OCI-LY7 (cell line): Measurements from ENCODE around the gene MDK. TPM values are rescaled to one million over a fixed set of nuclear protein-coding genes. Genes with fewer than 3 reads are reported as not detected.

ENCODE experiments used
- BruUV-seq: library from RNA; stranded (reverse); fragments of 400-500 nt; replicated peaks from 2 replicates; lab custom pipeline; 2021; lab: Mats Ljungman, UMichigan
- CTCF ChIA-PET: fragments of 300-600 bp; sonication (Branson Sonifier 250); formaldehyde crosslinking; loops from one replicate; lab custom pipeline; 2022; ENCODE audit warnings: antibody characterized with exemption; ENCODE audit not compliant: unreplicated experiment; lab: Charles Lee
- POLR2A ChIA-PET: fragments of 300-600 bp; sonication (Branson Sonifier 250); formaldehyde crosslinking; loops from one replicate; lab custom pipeline; 2022; ENCODE audit warnings: antibody characterized with exemption; lab: Charles Lee
- DNase-seq: peaks from one replicate; pipeline ENCODE4 v3.0.0-alpha.2; 2015; ENCODE audit warnings: low spot score
- H2AFZ ChIP-seq: fragments of 200-600 bp; sonication (generic), shearing (Covaris generic); 2 replicates; pipeline ENCODE4 v1.6.1; 2014; ENCODE audit warnings: mild to moderate bottlenecking, antibody characterized with exemption, low read length, moderate library complexity
- H3K27ac ChIP-seq: fragments of 200-600 bp; sonication (generic); 2 replicates; pipeline ENCODE4 v1.5.1; 2014; ENCODE audit warnings: mixed run types, low read depth, mild to moderate bottlenecking, moderate library complexity, low read length, inconsistent platforms; ENCODE audit not compliant: poor library complexity, severe bottlenecking
- H3K36me3 ChIP-seq: fragments of 200-600 bp; sonication (generic); 2 replicates; pipeline ENCODE4 v1.6.1; 2014; ENCODE audit warnings: mild to moderate bottlenecking, antibody characterized with exemption, low read length, moderate library complexity, mixed read lengths; ENCODE audit not compliant: insufficient read depth
- H3K4me1 ChIP-seq: fragments of 200-600 bp; sonication (generic); 2 replicates; pipeline ENCODE4 v1.5.1; 2014; ENCODE audit warnings: mild to moderate bottlenecking, low read length; ENCODE audit not compliant: insufficient read depth, poor library complexity, severe bottlenecking
- H3K4me2 ChIP-seq: fragments of 200-600 bp; sonication (generic); 2 replicates; pipeline ENCODE4 v1.6.1; 2014; ENCODE audit warnings: mild to moderate bottlenecking, low read length
- H3K4me3 ChIP-seq: fragments of 200-600 bp; sonication (generic); 2 replicates; pipeline ENCODE4 v1.5.1; 2014; ENCODE audit warnings: mild to moderate bottlenecking, low read depth, low read length; ENCODE audit not compliant: poor library complexity, severe bottlenecking
- H3K79me2 ChIP-seq: fragments of 200-600 bp; sonication (generic); 2 replicates; pipeline ENCODE4 v1.6.1; 2016; ENCODE audit warnings: low read depth, mild to moderate bottlenecking, low read length, moderate library complexity, mixed read lengths; ENCODE audit not compliant: insufficient read depth
- H3K9me2 ChIP-seq: fragments of 200-600 bp; sonication (generic); 2 replicates; pipeline ENCODE4 v1.6.1; 2016; ENCODE audit warnings: mild to moderate bottlenecking, low read length, mixed read lengths; ENCODE audit not compliant: insufficient read depth
- H3K9me3 ChIP-seq: fragments of 200-600 bp; sonication (generic); 2 replicates; pipeline ENCODE4 v1.6.1; 2014; ENCODE audit warnings: mild to moderate bottlenecking, mixed run types, low read length, mixed read lengths
- H4K20me1 ChIP-seq: fragments of 200-600 bp; sonication (generic); 2 replicates; pipeline ENCODE4 v1.6.1; 2014; ENCODE audit warnings: mild to moderate bottlenecking, antibody characterized with exemption, low read length, moderate library complexity, mixed read lengths; ENCODE audit not compliant: insufficient read depth
- CTCF ChIP-seq: fragments of 200-600 bp; sonication (generic); conservative IDR thresholded peaks from 2 replicates; pipeline ENCODE4 v1.5.1; 2014; ENCODE audit warnings: mild to moderate bottlenecking, antibody characterized with exemption, low read length, moderate library complexity, mixed read lengths
- EZH2phosphoT487 ChIP-seq: fragments of 200-600 bp; sonication (generic); IDR thresholded peaks from 2 replicates; pipeline ENCODE4 v1.6.1; 2018; ENCODE audit warnings: low read depth, borderline replicate concordance, mild to moderate bottlenecking, mixed run types, antibody characterized with exemption, low read length, moderate library complexity, mixed read lengths
- intact Hi-C: fragments of 100-400 bp; cut with micrococcal nuclease; formaldehyde crosslinking; loops from one replicate; pipeline ENCODE4 v1.10.0; 2022; ENCODE audit not compliant: unreplicated experiment
- total RNA-seq, 2 experiments: library from RNA; depleted of rRNA in 1 of 2; stranded (reverse); fragments of >200 nt in 1 of 2; shearing (Covaris generic) in 1 of 2; gene quantifications; 2 replicates each; pipeline ENCODE4 v1.2.3, GENCODE V29; 2014 to 2022

MDK gene
- total RNA-seq, 2 experiments from 2014 or later, result 5.1 to 6.2 TPM

GRCh38 chr11:46337626-46338345 is 43.7 kb upstream of the MDK start:
- DNase-seq, result no peak
- H3K27ac ChIP-seq, result no peak overlapping the region
- peaks cover 9% of the 10 kb centered on the region for H3K4me1 ChIP-seq
- H2AFZ ChIP-seq, result no peak overlapping the region
- H3K4me3 ChIP-seq, result no peak overlapping the region
- no TSS peak for BruUV-seq
- no peaks in the 10 kb centered on the region for H4K20me1 ChIP-seq
- no peaks in the 10 kb centered on the region for H3K9me2 ChIP-seq
- H3K9me3 ChIP-seq, result no peaks in the 10 kb centered on the region
- CTCF ChIA-PET, result no interaction called here
- no peaks in the 10 kb centered on the region for H3K79me2 ChIP-seq
- POLR2A ChIA-PET, result no interaction called here
- no peak for TF ChIP-seq CTCF
- no peak for TF ChIP-seq EZH2phosphoT487
- no peaks in the 10 kb centered on the region for H3K36me3 ChIP-seq
- H3K4me2 ChIP-seq, result no peak overlapping the region
- intact Hi-C loops, result no loop called here

- BruUV-seq, result no TSS peak
- Histone ChIP-seq H3K4me2 (no peak overlapping the region), H3K79me2 (no peaks in the 10 kb centered on the region), H4K20me1 (no peaks in the 10 kb centered on the region), H3K27ac (no peak overlapping the region), H3K4me1 (peaks cover 8% of the 10 kb centered on the region), H3K36me3 (no peaks in the 10 kb centered on the region), H3K4me3 (no peak overlapping the region), H2AFZ (no peak overlapping the region), H3K9me3 (no peaks in the 10 kb centered on the region), H3K9me2 (no peaks in the 10 kb centered on the region)
- TF ChIP-seq CTCF (no peak), EZH2phosphoT487 (no peak)
- POLR2A ChIA-PET, result interaction anchor here (0.6 kb wide), 1 partner anchor 103 kb away, joined by 4 read pairs; no protein-coding TSS in a partner anchor
- CTCF ChIA-PET, result no interaction called here
- DNase-seq, result no peak
- intact Hi-C loops, result no loop called here
Measured at GRCh38 chr11:46338636-46338987, 42.9 kb upstream of the MDK start.

- no peak overlapping the region for H3K4me2 ChIP-seq
- ChIA-PET CTCF (no interaction called here), POLR2A (interaction anchor here (0.6 to 1.5 kb wide), 2 partner anchors 20 to 103 kb away, joined by 4 to 6 read pairs; no protein-coding TSS in a partner anchor)
- no peak for TF ChIP-seq CTCF
- no peak for TF ChIP-seq EZH2phosphoT487
- no peak for DNase-seq
- no peaks in the 10 kb centered on the region for H3K9me3 ChIP-seq
- H3K4me3 ChIP-seq, result no peak overlapping the region
- no peak overlapping the region for H2AFZ ChIP-seq
- H3K4me1 ChIP-seq, result peaks cover 8% of the 10 kb centered on the region
- H3K36me3 ChIP-seq, result no peaks in the 10 kb centered on the region
- H4K20me1 ChIP-seq, result no peaks in the 10 kb centered on the region
- H3K27ac ChIP-seq, result no peak overlapping the region
- BruUV-seq, result no TSS peak
- intact Hi-C loops, result no loop called here
- H3K79me2 ChIP-seq, result no peaks in the 10 kb centered on the region
- H3K9me2 ChIP-seq, result no peaks in the 10 kb centered on the region
Measured at GRCh38 chr11:46338988-46339666, 42.3 kb upstream of the MDK start.
